ENCODE data around the gene MASTL.

GRCh38 chr10:27155066-27155754 is at the start of gene MASTL:
- TF ChIP-seq REST (IDR thresholded peaks at IDR 0.05; ENCODE audit: insufficient replicate concordance, low read depth) (no peak), CTCF (IDR thresholded peaks at IDR 0.05; ENCODE audit: insufficient read depth, low read length) (no peak), SPI1 (IDR thresholded peaks at IDR 0.05; ENCODE audit: borderline replicate concordance, low read depth) (no peak)

Data from HL-60 (cell line).